Neural progenitor cell (in vitro differentiated cells): Measurements from ENCODE around the gene FAM50A. TPM values are rescaled to one million over a fixed set of nuclear protein-coding genes. Genes with fewer than 3 reads are reported as not detected.
"Not testable (repeated sequence)": the region's sequence is repeated elsewhere in the genome, so short reads cannot be mapped to it uniquely, and the experiment has no call there.

Source experiments
- DNase-seq: peaks from one replicate; pipeline ENCODE4 v3.0.0-alpha.2; 2016; ENCODE audit warnings: low spot score
- H2AFZ ChIP-seq: fragments of 200-600 bp; sonication (generic); replicated peaks from 2 replicates; pipeline ENCODE4 v1.6.1; 2016; ENCODE audit warnings: antibody characterized with exemption
- H3F3A ChIP-seq: fragments of 200-600 bp; sonication (generic); 2 replicates; pipeline ENCODE4 v1.6.1; 2016; ENCODE audit warnings: antibody characterized with exemption, low read depth
- H3K27ac ChIP-seq: fragments of 200-600 bp; sonication (generic); 2 replicates; pipeline ENCODE4 v1.5.1; 2016; ENCODE audit warnings: mild to moderate bottlenecking
- H3K27me3 ChIP-seq: fragments of 200-600 bp; sonication (generic); 2 replicates; pipeline ENCODE4 v1.6.1; 2016; ENCODE audit warnings: mild to moderate bottlenecking, moderate library complexity
- H3K36me3 ChIP-seq: fragments of 200-600 bp; sonication (generic); 2 replicates; pipeline ENCODE4 v1.5.1; 2016
- H3K4me1 ChIP-seq: fragments of 200-600 bp; sonication (generic); 2 replicates; pipeline ENCODE4 v1.6.1; 2016; ENCODE audit warnings: mixed run types
- H3K4me2 ChIP-seq: fragments of 200-600 bp; sonication (generic); 2 replicates; pipeline ENCODE4 v1.6.1; 2016
- H3K4me3 ChIP-seq: fragments of 200-600 bp; sonication (generic); 2 replicates; pipeline ENCODE4 v1.5.1; 2016
- H3K79me2 ChIP-seq: fragments of 200-600 bp; sonication (generic); 2 replicates; pipeline ENCODE4 v1.6.1; 2016; ENCODE audit warnings: low read depth
- H3K9ac ChIP-seq: fragments of 200-600 bp; sonication (generic); 2 replicates; pipeline ENCODE4 v1.6.1; 2016
- H3K9me3 ChIP-seq: fragments of 200-600 bp; sonication (generic); 2 replicates; pipeline ENCODE4 v1.5.1; 2016; ENCODE audit warnings: low read depth
- H4K20me1 ChIP-seq: fragments of 200-600 bp; sonication (generic); 2 replicates; pipeline ENCODE4 v1.6.1; 2016; ENCODE audit warnings: low read depth
- H3K27ac Mint-ChIP-seq: 3 replicates; pipeline ENCODE4 v1.8.0; 2021; ENCODE audit warnings: mixed read lengths
- H3K27me3 Mint-ChIP-seq: 2 replicates; pipeline ENCODE4 v1.8.0; 2022; ENCODE audit warnings: low read depth, mild to moderate bottlenecking, inconsistent platforms, moderate library complexity, mixed read lengths; ENCODE audit not compliant: insufficient read depth
- H3K36me3 Mint-ChIP-seq: 3 replicates; pipeline ENCODE4 v1.8.0; 2021; ENCODE audit warnings: mixed read lengths
- H3K4me1 Mint-ChIP-seq: 3 replicates; pipeline ENCODE4 v1.8.0; 2021; ENCODE audit warnings: mixed read lengths
- H3K4me3 Mint-ChIP-seq: 3 replicates; pipeline ENCODE4 v1.8.0; 2021; ENCODE audit warnings: mild to moderate bottlenecking, moderate library complexity, mixed read lengths
- H3K9me3 Mint-ChIP-seq: 3 replicates; pipeline ENCODE4 v1.8.0; 2020; ENCODE audit warnings: mixed read lengths
- CTCF ChIP-seq: fragments of 200-600 bp; sonication (generic); IDR thresholded peaks from 2 replicates; pipeline ENCODE4 v1.5.1; 2017; ENCODE audit warnings: antibody characterized with exemption, mild to moderate bottlenecking
- microRNA-seq: library from miRNA; unstranded; fragments of <30 nt; microRNA quantifications from one replicate; pipeline ENCODE4, GENCODE V29; 2016
- small RNA-seq: library from RNA; depleted of rRNA; stranded (forward); fragments of <200 nt; gene quantifications from one replicate; pipeline ENCODE3, GENCODE V24; 2015
- total RNA-seq: library from RNA; depleted of rRNA; stranded (reverse); fragments of >200 nt; gene quantifications from 2 replicates; pipeline ENCODE4 v1.2.3, GENCODE V29; 2015; ENCODE audit warnings: low replicate concordance

The FAM50A gene
- total RNA-seq, 1 donor from 2014 or later = 30.4 TPM

- no peak for TF ChIP-seq CTCF
- Histone ChIP-seq H3K27ac (no peak overlapping the region), H3K36me3 (no peaks in the 10 kb centered on the region), H3K27me3 (no peaks in the 10 kb centered on the region), H3K4me2 (no peak overlapping the region), H3K9me3 (no peaks in the 10 kb centered on the region), H3K4me3 (no peak overlapping the region), H3K4me1 (no peaks in the 10 kb centered on the region), H3F3A (peaks cover 7% of the 10 kb centered on the region), H3K9ac (no peak overlapping the region), H2AFZ (no peak overlapping the region), H4K20me1 (no peaks in the 10 kb centered on the region), H3K79me2 (no peaks in the 10 kb centered on the region)
- Mint-ChIP-seq H3K9me3 (peaks cover 10% of the 10 kb centered on the region), H3K4me1 (no peaks in the 10 kb centered on the region), H3K27me3 (peaks cover 4% of the 10 kb centered on the region), H3K27ac (no peak overlapping the region), H3K4me3 (no peak overlapping the region), H3K36me3 (no peaks in the 10 kb centered on the region)
- DNase-seq = no peak
These were observed 51.6 kb downstream of the FAM50A start for GRCh38 chrX:154495472-154495922.

GRCh38 chrX:154496591-154497137 is 52.7 kb downstream of the FAM50A start:
- not testable (repeated sequence) for H3K27me3 ChIP-seq, H3F3A ChIP-seq, H3K4me3 ChIP-seq, H3K36me3 Mint-ChIP-seq, H3K9me3 Mint-ChIP-seq, H3K27me3 Mint-ChIP-seq, H3K4me2 ChIP-seq, H3K27ac Mint-ChIP-seq, H3K27ac ChIP-seq, H3K9ac ChIP-seq, H3K4me1 Mint-ChIP-seq, H3K4me3 Mint-ChIP-seq, H3K4me1 ChIP-seq, H3K9me3 ChIP-seq, H4K20me1 ChIP-seq, DNase-seq, H2AFZ ChIP-seq, H3K36me3 ChIP-seq, H3K79me2 ChIP-seq

Small RNA genes lying within 50 kb of the gene (microRNA-seq; reads per million reads assigned to microRNA genes)
- not detected for gene MIR6858

Small RNA genes lying within 50 kb of the gene (small RNA-seq; reads per million reads assigned to genes)
- gene MIR6858 (not detected), gene RN7SL697P (not detected), gene SNORA70 (not detected)

Other genes with a start within 250 kb of the FAM50A start
- gene OPN1MW2, start 224.4 kb upstream of the FAM50A start, total RNA-seq = not detected in 2 replicates
- not detected in 2 replicates for gene OPN1MW3, start 186.6 kb upstream of the FAM50A start, total RNA-seq
- gene TEX28, start 149.0 kb upstream of the FAM50A start, total RNA-seq = not detected in 2 replicates
- 0.22 TPM in 1 of 2 replicates, not detected in the other for gene TKTL1, start 148.3 kb upstream of the FAM50A start, total RNA-seq
- 189 and 559 TPM in 2 replicates for gene FLNA, start 69.5 kb upstream of the FAM50A start, total RNA-seq
- 18.3 and 62.0 TPM in 2 replicates for gene EMD, start 64.8 kb upstream of the FAM50A start, total RNA-seq
- 4,507 and 7,403 TPM in 2 replicates for gene RPL10, start 45.8 kb upstream of the FAM50A start, total RNA-seq
- gene DNASE1L1, start 34.9 kb upstream of the FAM50A start, total RNA-seq = 14.2 and 27.2 TPM in 2 replicates
- 19.8 and 46.5 TPM in 2 replicates for gene TAFAZZIN, start 32.6 kb upstream of the FAM50A start, total RNA-seq
- 22.6 and 47.4 TPM in 2 replicates for gene ATP6AP1, start 15.5 kb upstream of the FAM50A start, total RNA-seq
- gene GDI1, start 7.0 kb upstream of the FAM50A start, total RNA-seq = 119 and 244 TPM in 2 replicates
- 4.3 and 9.6 TPM in 2 replicates for gene PLXNA3, start 14.1 kb downstream of the FAM50A start, total RNA-seq
- 7.6 and 33.3 TPM in 2 replicates for gene LAGE3, start 35.1 kb downstream of the FAM50A start, total RNA-seq
- 12.1 and 31.1 TPM in 2 replicates for gene UBL4A, start 42.5 kb downstream of the FAM50A start, total RNA-seq
- 3.5 and 5.7 TPM in 2 replicates for gene SLC10A3, start 46.5 kb downstream of the FAM50A start, total RNA-seq
- gene FAM3A, start 72.1 kb downstream of the FAM50A start, total RNA-seq = 4.5 and 16.8 TPM in 2 replicates
- 21.6 and 44.6 TPM in 2 replicates for gene G6PD, start 102.7 kb downstream of the FAM50A start, total RNA-seq
- gene IKBKG, start 103.5 kb downstream of the FAM50A start, total RNA-seq = 11.7 and 13.2 TPM in 2 replicates
- not detected in 2 replicates for gene CTAG1A, start 141.0 kb downstream of the FAM50A start, total RNA-seq
- not detected in 2 replicates for gene CTAG1B, start 175.1 kb downstream of the FAM50A start, total RNA-seq
- gene CTAG2, start 209.4 kb downstream of the FAM50A start, total RNA-seq = not detected in 2 replicates